Mesenteric fat pad (tissue), 1 donor: ENCODE results near the gene RNF148. TPM values are rescaled to one million over a fixed set of nuclear protein-coding genes. Genes with fewer than 3 reads are reported as not detected.
"Not testable (repeated sequence)": the region's sequence is repeated elsewhere in the genome, so short reads cannot be mapped to it uniquely, and the experiment has no call there.

Source experiments
- DNase-seq: peaks from one replicate; pipeline ENCODE4 v3.0.0-alpha.2; 2020; ENCODE audit warnings: low spot score
- total RNA-seq: library from RNA; stranded (reverse); fragmentation: NEBNext Ultra II Directional; extraction: Animal tissue kit (Norgen Biotek cat#: 25700); gene quantifications from one replicate; pipeline ENCODE4 v1.2.1, GENCODE V29; 2021
- donor health status: DM: yes; HTN: yes; CAD: no.

The RNF148 gene
- total RNA-seq, 1 donor from 2014 or later, result 1.2 TPM

- DNase-seq, result no peak
These were observed 11.0 kb downstream of the RNF148 start for GRCh38 chr7:122691569-122692235.

GRCh38 chr7:122689346-122690109 is 13.2 kb downstream of the RNF148 start:
- DNase-seq, result no peak

GRCh38 chr7:122688400-122688998 is 14.2 kb downstream of the RNF148 start:
- DNase-seq, result no peak

- no peak for DNase-seq
These were observed 16.3 kb downstream of the RNF148 start for GRCh38 chr7:122686360-122686878.

GRCh38 chr7:122684504-122684903 is 18.2 kb downstream of the RNF148 start:
- no peak for DNase-seq

GRCh38 chr7:122682815-122683550 is 19.7 kb downstream of the RNF148 start:
- no peak for DNase-seq

- not testable (repeated sequence) for DNase-seq
These were observed 21.5 kb downstream of the RNF148 start for GRCh38 chr7:122681186-122681585.

- DNase-seq, result no peak
These were observed 22.9 kb downstream of the RNF148 start for GRCh38 chr7:122679813-122680212.

GRCh38 chr7:122679269-122679709 is 23.4 kb downstream of the RNF148 start:
- not testable (repeated sequence) for DNase-seq

- DNase-seq, result no peak
These were observed 25.6 kb downstream of the RNF148 start for GRCh38 chr7:122677149-122677548.

- DNase-seq, result no peak
These were observed 26.3 kb downstream of the RNF148 start for GRCh38 chr7:122676466-122676865.

- no peak for DNase-seq
These were observed 27.1 kb downstream of the RNF148 start for GRCh38 chr7:122675621-122676020.

- DNase-seq, result no peak
These were observed 27.7 kb downstream of the RNF148 start for GRCh38 chr7:122675011-122675410.

GRCh38 chr7:122674502-122674901 is 28.2 kb downstream of the RNF148 start:
- no peak for DNase-seq

GRCh38 chr7:122673951-122674350 is 28.8 kb downstream of the RNF148 start:
- no peak for DNase-seq

- DNase-seq, result no peak
These were observed 30.2 kb downstream of the RNF148 start for GRCh38 chr7:122672536-122672935.

GRCh38 chr7:122663733-122664132 is 39.0 kb downstream of the RNF148 start:
- DNase-seq, result no peak

GRCh38 chr7:122658856-122659255 is 43.9 kb downstream of the RNF148 start:
- no peak for DNase-seq

GRCh38 chr7:122653685-122654084 is 49.0 kb downstream of the RNF148 start:
- no peak for DNase-seq

- no peak for DNase-seq
These were observed 49.8 kb downstream of the RNF148 start for GRCh38 chr7:122652876-122653275.
